Right lobe of liver (tissue), 6 donors: ENCODE data around the gene GALNS. TPM values are rescaled to one million over a fixed set of nuclear protein-coding genes. Genes with fewer than 3 reads are reported as not detected.

Experiments used
- ATAC-seq, 4 donors: fragments of 200-7000 bp; cut with Tn5 transposase; one replicate each; pipeline ENCODE4 v1.9.1; 2020; ENCODE audit warnings: mild to moderate bottlenecking in 4 of 4, moderate library complexity in 4 of 4
- DNase-seq, 3 donors: peaks; one replicate each; pipeline ENCODE4 v3.0.0-alpha.2; 2020
- H3K27ac ChIP-seq, 3 donors: fragments of 200-600 bp; one replicate each; pipeline ENCODE4 v1.8.0; 2022
- H3K27me3 ChIP-seq, 2 donors: fragments of 200-600 bp; one replicate each; pipeline ENCODE4 v1.8.0; 2022
- H3K36me3 ChIP-seq, 4 donors: fragments of 200-600 bp; sonication (generic) in 1 of 4; one replicate each; pipeline versions ENCODE4 v1.5.1 to v1.8.0; 2017 to 2022; ENCODE audit warnings: control low read depth in 1 of 4
- H3K4me1 ChIP-seq, 4 donors: fragments of 200-600 bp; sonication (generic) in 1 of 4; one replicate each; pipeline versions ENCODE4 v1.5.1 to v1.8.0; 2017 to 2022; ENCODE audit warnings: control low read depth in 1 of 4
- H3K4me3 ChIP-seq, 3 donors: fragments of 200-600 bp; one replicate each; pipeline ENCODE4 v1.8.0; 2022
- H3K9me3 ChIP-seq, 4 donors: fragments of 200-600 bp; sonication (generic) in 1 of 4; one replicate each; pipeline versions ENCODE4 v1.5.1 to v1.8.0; 2017 to 2022; ENCODE audit warnings: control low read depth in 1 of 4
- CTCF ChIP-seq, 4 donors: fragments of 200-600 bp in 3 of 4; fragments of 450-650 bp in 1 of 4; IDR thresholded peaks; one replicate each; pipeline versions ENCODE4 v1.5.1 to v1.8.0; 2016 to 2022; ENCODE audit warnings: antibody characterized with exemption in 4 of 4, mild to moderate bottlenecking in 2 of 4
- POLR2A ChIP-seq: fragments of 450-650 bp; IDR thresholded peaks from one replicate; pipeline ENCODE4 v1.6.1; 2017; ENCODE audit warnings: antibody characterized with exemption, mild to moderate bottlenecking
- WGBS: methylation state at CpG from one replicate; pipeline ENCODE4 v1.1.6; 2018; ENCODE audit warnings: low coverage, low lambda C conversion rate; ENCODE audit not compliant: insufficient coverage; ENCODE audit errors: missing lambda C conversion rate; 5-methylcytosine and 5-hydroxymethylcytosine counted together
- intact Hi-C, 2 donors: fragments of 100-400 bp; cut with DNase I; formaldehyde crosslinking; loops; one replicate each; pipeline versions ENCODE4 v1.11.2 to v1.14.1; 2022
- total RNA-seq, 6 experiments: library from RNA; depleted of rRNA in 2 of 6; stranded (reverse); fragments of >200 nt in 2 of 6; fragmentation: NEBNext Ultra II Directional in 3 of 6; extraction: Animal tissue kit (Norgen Biotek cat#: 25700) in 3 of 6; gene quantifications; one replicate each; pipeline versions ENCODE4 v1.1.0 to v1.2.4, GENCODE V29; 2016 to 2023
- donor health status: DM: no; HTN: yes; CAD: no.
- donor health status: DM: no; HTN: no; CAD: no.
- donor health status: DM: no; HTN: no; CAD: no.
- donor health status: DM: no; HTN: yes; CAD: no.
- donor health status: DM: no; HTN: yes; CAD: no.

Gene GALNS
- total RNA-seq, 6 experiments from 2014 or later = 9.2 to 20.6 (median 16.5) TPM

- H3K9me3 ChIP-seq = no peaks in the 10 kb centered on the region
- DNase-seq (peak in 1 of 3 donors; percentile 53), ATAC-seq (no peak)
- H3K27ac ChIP-seq = no peak overlapping the region
- intact Hi-C loops = no loop called here
- peaks cover 0 to 27% (median 4%) of the 10 kb centered on the region in 4 donors for H3K4me1 ChIP-seq
- WGBS = 100% methylated on average over 1 of the region's 26 CpGs
- no peak overlapping the region for H3K4me3 ChIP-seq
- TF ChIP-seq POLR2A = no peak
- no peak for TF ChIP-seq CTCF (IDR thresholded peaks at IDR 0.05)
- no peaks in the 10 kb centered on the region for H3K27me3 ChIP-seq
- H3K36me3 ChIP-seq = peaks cover 0 to 5% (median 0%) of the 10 kb centered on the region in 4 donors
Measured at GRCh38 chr16:88807626-88808453, 48.9 kb downstream of the GALNS start.

- Histone ChIP-seq H3K4me1 (peaks cover 0 to 24% (median 4%) of the 10 kb centered on the region in 4 donors), H3K4me3 (no peak overlapping the region), H3K27ac (no peak overlapping the region), H3K9me3 (no peaks in the 10 kb centered on the region), H3K36me3 (peaks cover 0 to 5% (median 0%) of the 10 kb centered on the region in 4 donors), H3K27me3 (no peaks in the 10 kb centered on the region)
- TF ChIP-seq POLR2A (no peak), CTCF (IDR thresholded peaks at IDR 0.05) (no peak)
- intact Hi-C loops = no loop called here
- DNase-seq (no peak), ATAC-seq (no peak)
- WGBS = 92% methylated on average over 11 of the region's 24 CpGs
Measured at GRCh38 chr16:88807142-88807625, 49.6 kb downstream of the GALNS start.

DNA sequence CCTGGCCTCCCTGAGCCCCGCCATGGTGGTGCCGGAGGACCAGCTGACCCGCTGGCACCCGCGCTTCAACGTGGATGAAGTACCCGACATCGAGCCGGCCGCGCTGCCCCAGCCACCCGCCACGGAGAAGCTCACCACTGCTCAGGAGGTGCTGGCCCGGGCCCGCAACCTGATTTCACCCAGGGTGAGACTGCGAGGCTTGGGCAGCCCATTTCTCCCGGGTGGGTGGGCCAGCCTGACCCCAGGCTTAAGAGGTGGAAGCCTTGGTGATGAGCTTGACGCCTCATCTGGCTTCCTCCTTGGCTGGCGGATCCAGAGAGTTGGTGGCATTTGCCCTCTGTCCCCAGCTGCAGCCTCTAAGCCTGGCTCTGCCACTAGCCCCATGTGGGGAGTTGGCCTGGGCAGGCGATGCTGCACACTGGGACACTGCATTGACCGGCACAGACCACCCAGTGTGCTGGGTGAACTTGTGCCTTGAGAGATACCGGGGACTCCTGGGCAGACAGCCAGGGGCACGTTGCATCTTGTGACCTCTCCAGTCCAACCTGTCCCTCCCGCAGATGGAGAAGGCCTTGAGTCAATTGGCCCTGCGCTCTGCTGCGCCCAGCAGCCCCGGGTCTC, 50.1 kb downstream of the GALNS start:
- no peak overlapping the region for H3K4me3 ChIP-seq
- intact Hi-C loops = no loop called here
- WGBS = no CpG with 5 or more reads among the region's 27 CpGs
- peak in 1 of 3 donors; percentile 60 for DNase-seq
- no peaks in the 10 kb centered on the region for H3K9me3 ChIP-seq
- peaks cover 0 to 24% (median 4%) of the 10 kb centered on the region in 4 donors for H3K4me1 ChIP-seq
- TF ChIP-seq CTCF (IDR thresholded peaks at IDR 0.05) (no peak), POLR2A (no peak)
- ATAC-seq = no peak
- peaks cover 0 to 5% (median 0%) of the 10 kb centered on the region in 4 donors for H3K36me3 ChIP-seq
- no peaks in the 10 kb centered on the region for H3K27me3 ChIP-seq
- no peak overlapping the region for H3K27ac ChIP-seq

DNA sequence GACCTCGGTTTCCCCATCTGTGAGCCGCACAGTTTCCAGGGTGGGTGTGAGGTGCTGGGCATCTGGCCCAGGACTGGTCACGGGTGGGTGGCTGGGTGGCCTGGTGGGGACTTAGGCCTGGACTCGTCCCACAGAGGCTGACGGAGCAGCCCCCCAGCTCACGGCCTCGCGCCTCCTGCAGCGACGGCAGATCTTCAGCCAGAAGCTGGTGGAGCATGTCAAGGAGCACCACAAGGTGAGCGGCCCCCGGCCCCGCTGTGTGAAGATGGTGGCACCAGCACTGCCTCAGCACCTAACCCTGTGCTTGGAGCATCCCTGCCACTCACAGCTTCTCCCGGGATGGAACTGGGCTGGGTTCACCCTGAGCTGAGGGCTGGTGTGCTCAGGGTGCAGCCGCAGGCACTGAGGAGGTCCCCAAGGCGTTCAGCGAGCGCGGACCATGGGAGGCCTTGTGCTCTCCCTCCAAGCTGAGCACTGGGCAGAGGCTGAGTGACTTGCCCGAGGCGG, 50.8 kb downstream of the GALNS start:
- TF ChIP-seq POLR2A (no peak), CTCF (IDR thresholded peaks at IDR 0.05) (no peak)
- Histone ChIP-seq H3K27ac (no peak overlapping the region), H3K4me1 (peaks cover 0 to 20% (median 3%) of the 10 kb centered on the region in 4 donors), H3K9me3 (no peaks in the 10 kb centered on the region), H3K27me3 (no peaks in the 10 kb centered on the region), H3K4me3 (no peak overlapping the region), H3K36me3 (peaks cover 0 to 5% (median 0%) of the 10 kb centered on the region in 4 donors)
- DNase-seq (peak in 1 of 3 donors; percentile 53), ATAC-seq (no peak)
- intact Hi-C loops = no loop called here
- no CpG with 5 or more reads among the region's 21 CpGs for WGBS
